Measurements from ENCODE around the gene NCCRP1.

NCCRP1 gene

DNA sequence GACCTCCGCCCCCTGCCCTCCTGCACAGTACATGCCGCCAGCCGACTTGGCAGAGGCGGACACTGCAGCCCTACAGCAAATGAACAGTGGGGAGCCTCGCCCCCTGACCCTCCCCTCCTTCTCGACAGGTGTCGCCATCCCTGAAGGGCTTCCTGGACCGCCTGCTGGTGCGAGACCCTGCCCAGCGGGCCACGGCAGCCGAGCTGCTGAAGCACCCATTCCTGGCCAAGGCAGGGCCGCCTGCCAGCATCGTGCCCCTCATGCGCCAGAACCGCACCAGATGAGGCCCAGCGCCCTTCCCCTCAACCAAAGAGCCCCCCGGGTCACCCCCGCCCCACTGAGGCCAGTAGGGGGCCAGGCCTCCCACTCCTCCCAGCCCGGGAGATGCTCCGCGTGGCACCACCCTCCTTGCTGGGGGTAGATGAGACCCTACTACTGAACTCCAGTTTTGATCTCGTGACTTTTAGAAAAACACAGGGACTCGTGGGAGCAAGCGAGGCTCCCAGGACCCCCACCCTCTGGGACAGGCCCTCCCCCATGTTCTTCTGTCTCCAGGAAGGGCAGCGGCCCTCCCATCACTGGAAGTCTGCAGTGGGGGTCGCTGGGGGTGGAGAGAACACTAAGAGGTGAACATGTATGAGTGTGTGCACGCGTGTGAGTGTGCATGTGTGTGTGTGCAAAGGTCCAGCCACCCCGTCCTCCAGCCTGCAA is 18.3 kb upstream of the NCCRP1 start:
- in situ Hi-C loops (cut with MboI; ENCODE audit: low sequenced_read_pairs) = no loop called here

- in situ Hi-C loops (cut with MboI; ENCODE audit: low sequenced_read_pairs) = no loop called here
These were observed 17.0 kb upstream of the NCCRP1 start for GRCh38 chr19:39179754-39180153.

GRCh38 chr19:39180749-39181148 is 16.0 kb upstream of the NCCRP1 start:
- in situ Hi-C loops (cut with MboI; ENCODE audit: low sequenced_read_pairs) = no loop called here

DNA sequence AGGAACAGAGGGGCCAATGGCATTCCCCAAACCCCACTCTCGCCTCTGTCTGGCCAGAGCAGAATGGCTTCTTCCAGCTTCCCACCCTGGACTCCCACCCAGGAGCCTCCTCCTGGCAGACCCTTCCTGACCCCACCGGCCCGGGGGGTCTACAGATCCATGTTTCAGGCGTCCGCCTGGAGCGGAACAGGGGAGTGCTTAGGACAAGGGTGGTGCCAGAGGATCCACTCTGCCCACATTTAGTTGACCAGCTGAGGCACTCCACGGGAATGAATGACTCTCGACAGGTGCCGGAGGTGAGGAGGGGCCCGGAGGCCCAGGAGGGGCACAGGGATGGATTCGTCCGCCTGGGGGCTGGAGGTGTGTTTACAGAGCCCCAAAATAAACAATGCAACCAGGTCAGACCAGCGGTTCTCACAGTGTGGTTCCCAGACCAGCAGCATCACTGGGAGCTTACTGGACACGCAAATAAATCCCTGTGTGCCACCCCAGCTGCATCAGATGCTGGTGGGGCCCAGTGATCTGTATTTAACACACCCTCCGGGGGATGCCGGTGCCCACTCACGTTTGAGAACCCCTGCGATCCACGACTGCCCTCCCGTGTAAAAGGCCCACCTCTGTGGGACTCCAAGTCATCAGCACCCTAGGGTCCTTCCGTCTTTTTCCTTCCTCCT is 15.1 kb upstream of the NCCRP1 start:
- in situ Hi-C loops (cut with MboI; ENCODE audit: low sequenced_read_pairs) = no loop called here

- in situ Hi-C loops (cut with MboI; ENCODE audit: low sequenced_read_pairs) = no loop called here
These were observed 14.6 kb upstream of the NCCRP1 start for GRCh38 chr19:39182174-39182505.

- in situ Hi-C loops (cut with MboI; ENCODE audit: low sequenced_read_pairs) = no loop called here
These were observed 13.7 kb upstream of the NCCRP1 start for GRCh38 chr19:39183104-39183503.

GRCh38 chr19:39186391-39186790 is 10.4 kb upstream of the NCCRP1 start:
- in situ Hi-C loops (cut with MboI; ENCODE audit: low sequenced_read_pairs) = no loop called here

GRCh38 chr19:39187552-39187943 is 9.2 kb upstream of the NCCRP1 start:
- in situ Hi-C loops (cut with MboI; ENCODE audit: low sequenced_read_pairs) = no loop called here

DNA sequence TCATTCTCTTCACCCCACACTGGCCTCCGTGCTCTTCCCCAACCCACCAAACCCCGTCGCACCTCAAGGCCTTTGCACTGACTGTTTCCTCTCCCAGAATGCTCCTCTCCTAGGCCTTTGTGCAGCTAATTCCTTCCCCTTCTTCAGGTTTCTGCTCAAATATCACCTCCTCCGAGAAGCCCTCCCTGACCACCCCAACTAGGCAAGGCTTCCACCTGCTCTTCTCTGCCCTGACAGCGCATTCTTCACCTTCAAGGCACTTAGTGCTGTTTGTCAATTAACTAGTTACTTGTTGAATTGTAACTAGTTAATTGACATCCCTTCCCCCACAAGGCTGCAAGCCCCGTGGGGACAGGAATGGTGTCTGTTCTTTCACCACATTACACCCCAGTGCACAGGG is 7.8 kb upstream of the NCCRP1 start:
- in situ Hi-C loops (cut with MboI; ENCODE audit: low sequenced_read_pairs) = no loop called here

DNA sequence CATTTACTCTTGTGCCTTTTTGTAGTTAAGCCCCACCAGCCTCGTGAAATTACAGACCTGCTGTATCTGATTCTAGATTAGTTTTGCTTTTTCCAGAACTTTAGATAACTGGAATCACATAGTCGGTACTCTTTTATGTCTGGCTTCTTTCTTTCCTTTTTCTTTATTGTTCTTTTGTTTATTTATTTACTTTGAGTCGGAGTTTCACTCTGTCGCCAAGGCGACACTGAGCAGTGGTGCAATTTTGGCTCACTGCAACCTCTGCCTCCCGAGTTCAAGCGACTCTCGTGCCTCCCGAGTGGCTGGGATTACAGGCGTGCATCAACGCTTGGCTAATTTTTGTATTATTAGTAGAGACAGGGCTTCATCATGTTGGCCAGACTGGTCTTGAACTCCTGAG is 6.0 kb upstream of the NCCRP1 start:
- in situ Hi-C loops (cut with MboI; ENCODE audit: low sequenced_read_pairs) = no loop called here

DNA sequence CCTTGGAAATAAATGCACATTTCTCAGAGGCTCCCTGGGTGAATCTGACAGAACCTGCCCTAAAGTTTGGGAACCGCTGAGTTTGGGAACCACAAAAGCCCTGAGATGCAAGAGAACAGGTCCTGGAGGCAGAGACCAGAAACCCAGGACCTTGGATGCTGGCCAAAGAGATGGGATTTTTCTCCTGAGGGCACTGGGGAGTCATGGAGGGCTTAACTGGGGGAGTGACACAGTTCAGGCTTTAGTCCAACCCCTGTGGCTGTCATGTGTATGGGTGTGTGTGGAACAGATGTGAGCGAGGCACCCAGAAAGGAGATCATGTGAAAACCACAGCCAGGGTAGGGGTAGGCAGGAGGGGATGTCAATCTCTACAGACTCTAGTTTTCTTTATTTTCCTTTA is 3.9 kb upstream of the NCCRP1 start:
- in situ Hi-C loops (cut with MboI; ENCODE audit: low sequenced_read_pairs) = no loop called here

- in situ Hi-C loops (cut with MboI; ENCODE audit: low sequenced_read_pairs) = no loop called here
These were observed 3.0 kb upstream of the NCCRP1 start for GRCh38 chr19:39193803-39194202.

GRCh38 chr19:39194832-39195542 is 1.8 kb upstream of the NCCRP1 start:
- in situ Hi-C loops (cut with MboI; ENCODE audit: low sequenced_read_pairs) = no loop called here

DNA sequence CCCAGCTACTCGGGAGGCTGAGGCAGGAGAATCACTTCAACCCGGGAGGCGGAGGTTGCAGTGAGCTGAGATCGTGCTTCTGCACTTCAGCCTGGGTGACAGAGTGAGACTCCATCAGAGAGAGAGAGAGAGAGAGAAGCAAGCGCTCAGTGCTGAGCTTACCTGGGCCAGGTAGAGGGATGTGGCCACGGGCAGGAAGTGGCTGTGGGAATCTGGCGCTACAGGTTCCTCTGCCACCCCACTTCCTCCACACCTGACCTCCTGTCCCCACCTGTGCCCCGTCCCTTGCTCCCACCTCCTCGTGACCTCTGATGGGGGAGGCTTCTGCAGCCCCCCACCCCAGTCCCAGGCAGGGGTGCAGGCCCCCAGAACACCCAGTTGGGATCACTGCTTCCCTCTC is 1.0 kb upstream of the NCCRP1 start:
- in situ Hi-C loops (cut with MboI; ENCODE audit: low sequenced_read_pairs) = no loop called here

- in situ Hi-C loops (cut with MboI; ENCODE audit: low sequenced_read_pairs) = no loop called here
These were observed 444 bp upstream of the NCCRP1 start for GRCh38 chr19:39196320-39196719.

GRCh38 chr19:39197808-39198207 is 1.0 kb downstream of the NCCRP1 start:
- in situ Hi-C loops (cut with MboI; ENCODE audit: low sequenced_read_pairs) = no loop called here

- in situ Hi-C loops (cut with MboI; ENCODE audit: low sequenced_read_pairs) = no loop called here
These were observed 2.3 kb downstream of the NCCRP1 start for GRCh38 chr19:39199025-39199424.

- in situ Hi-C loops (cut with MboI; ENCODE audit: low sequenced_read_pairs) = no loop called here
These were observed 3.5 kb downstream of the NCCRP1 start for GRCh38 chr19:39200066-39200802.

DNA sequence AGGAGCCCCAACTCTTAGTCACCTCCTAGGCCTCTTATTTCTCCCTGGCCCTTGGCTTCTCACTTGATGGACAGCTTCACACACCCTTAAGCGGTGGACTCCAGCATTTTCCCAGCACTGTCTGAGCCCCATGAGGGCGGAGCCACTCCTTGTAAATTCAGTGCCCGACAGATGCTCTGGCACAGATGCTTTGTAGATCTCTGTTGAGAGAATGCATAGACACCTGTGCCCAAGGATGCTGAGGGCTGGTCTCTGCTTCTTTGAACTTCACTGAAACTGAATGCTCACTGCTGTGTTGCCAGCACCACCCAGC is 4.0 kb downstream of the NCCRP1 start:
- in situ Hi-C loops (cut with MboI; ENCODE audit: low sequenced_read_pairs) = no loop called here

GRCh38 chr19:39202998-39203355 is 6.2 kb downstream of the NCCRP1 start:
- in situ Hi-C loops (cut with MboI; ENCODE audit: low sequenced_read_pairs) = no loop called here

GRCh38 chr19:39203372-39204341 is 6.9 kb downstream of the NCCRP1 start, which contains the start of gene SYCN:
Gene SYCN, minus strand, starts transcription at chr19:39204263. Its CDS starts 9 bp downstream, at chr19:39204254.
- in situ Hi-C loops (cut with MboI; ENCODE audit: low sequenced_read_pairs) = no loop called here

Measured in HL-60/S4 (cell line).